Stomach (tissue), 9 donors: Measurements from ENCODE around the gene PLPP7. TPM values are rescaled to one million over a fixed set of nuclear protein-coding genes. Genes with fewer than 3 reads are reported as not detected.
A peak's percentile ranks its signal among the peaks of the same experiment; 100 is the strongest.
"Not testable (repeated sequence)": the region's sequence is repeated elsewhere in the genome, so short reads cannot be mapped to it uniquely, and the experiment has no call there.

Source experiments
- DNase-seq, 2 donors: peaks; one replicate each; pipeline versions ENCODE4 v3.0.0 to v3.0.0-alpha.2; 2013 to 2019
- H3K27ac ChIP-seq, 5 donors: fragments of 200-600 bp in 4 of 5; sonication (generic) in 4 of 5; one replicate each; pipeline ENCODE4 v1.5.1; 2013 to 2019; ENCODE audit warnings: mild to moderate bottlenecking in 1 of 5, moderate library complexity in 1 of 5
- H3K27me3 ChIP-seq, 3 donors: fragments of 200-600 bp; sonication (generic); one replicate each; pipeline ENCODE4 v1.5.1; 2017 to 2019; ENCODE audit warnings: mixed run types in 1 of 3
- H3K36me3 ChIP-seq, 4 donors: fragments of 200-600 bp; sonication (generic); 1 replicate in 3 of 4; 2 replicates in 1 of 4; pipeline ENCODE4 v1.5.1; 2016 to 2019
- H3K4me1 ChIP-seq, 4 donors: fragments of 200-600 bp; sonication (generic); one replicate each; pipeline ENCODE4 v1.5.1; 2016 to 2019
- H3K4me3 ChIP-seq, 4 donors: fragments of 200-600 bp; sonication (generic) in 3 of 4; one replicate each; pipeline ENCODE4 v1.5.1; 2016 to 2019; ENCODE audit warnings: mild to moderate bottlenecking in 1 of 4
- H3K9me3 ChIP-seq, 4 donors: fragments of 200-600 bp; sonication (generic); one replicate each; pipeline ENCODE4 v1.5.1; 2016 to 2019
- CTCF ChIP-seq, 7 experiments: fragments of 450-650 bp in 4 of 7; fragments of 200-600 bp in 3 of 7; sonication (generic) in 3 of 7; IDR thresholded peaks; one replicate each; pipeline ENCODE4 v1.5.1; 2016 to 2019; ENCODE audit warnings: antibody characterized with exemption in 7 of 7, control low read depth in 2 of 7, mild to moderate bottlenecking in 1 of 7
- EP300 ChIP-seq: sonication (generic); formaldehyde crosslinking; IDR thresholded peaks from one replicate; pipeline ENCODE4 v1.6.1; 2017; ENCODE audit warnings: antibody characterized with exemption
- POLR2A ChIP-seq, 4 donors: fragments of 450-650 bp; IDR thresholded peaks; one replicate each; pipeline ENCODE4 v1.6.1; 2016; ENCODE audit warnings: antibody characterized with exemption in 4 of 4, control low read depth in 2 of 4, mild to moderate bottlenecking in 1 of 4, moderate library complexity in 1 of 4
- POLR2AphosphoS5 ChIP-seq, 3 donors: sonication (generic); formaldehyde crosslinking; IDR thresholded peaks; one replicate each; pipeline ENCODE4 v1.6.1; 2016; ENCODE audit warnings: antibody characterized with exemption in 3 of 3
- WGBS, 5 donors: extraction: QIAGEN DNeasy Blood & Tissue Kit in 3 of 5; methylation state at CpG; one replicate each; pipeline versions ENCODE4 v1.1.5 to v1.1.7; 2013 to 2018; 5-methylcytosine and 5-hydroxymethylcytosine counted together
- intact Hi-C: fragments of 100-400 bp; cut with DNase I; formaldehyde crosslinking; loops from one replicate; pipeline ENCODE4 v1.15.1; 2023; ENCODE audit warnings: low total_unique reads
- polyA plus RNA-seq, 3 donors: library from polyadenylated mRNA; stranded (reverse); fragments of 200-250 nt; gene quantifications; one replicate each; pipeline ENCODE4 v1.2.3, GENCODE V29; 2013
- total RNA-seq, 5 donors: library from RNA; depleted of rRNA; stranded (reverse); fragments of >200 nt; gene quantifications; one replicate each; pipeline versions ENCODE4 v1.1.0 to v1.2.3, GENCODE V29; 2014 to 2016
- donor health status: healthy with polysubstance abuse.
- donor health status: Bipolar disorder and iron deficiency.
- donor health status: healthy.

The PLPP7 gene
- total and polyA plus RNA-seq, 8 donors, result 0.29 to 1.8 (median 1.6) TPM; not detected in 1

GRCh38 chr9:131259916-131260597 is 29.5 kb upstream of the PLPP7 start:
- Histone ChIP-seq H3K36me3 (peaks cover 13 to 30% (median 20%) of the 10 kb centered on the region in 4 donors), H3K4me1 (peaks cover 4 to 46% (median 7%) of the 10 kb centered on the region in 4 donors), H3K4me3 (no peak overlapping the region), H3K9me3 (no peaks in the 10 kb centered on the region), H3K27me3 (peaks cover 0 to 15% (median 0%) of the 10 kb centered on the region in 3 donors), H3K27ac (no peak overlapping the region)
- no peak for DNase-seq
- no peak for TF ChIP-seq CTCF (IDR thresholded peaks at IDR 0.05)
- no peak for TF ChIP-seq EP300
- TF ChIP-seq POLR2AphosphoS5 (IDR thresholded peaks at IDR 0.05), result no peak
- TF ChIP-seq POLR2A (IDR thresholded peaks at IDR 0.05), result no peak
- 75 to 88% (median 81%) methylated on average over 20 of the region's 20 CpGs for WGBS, 5 donors
- intact Hi-C loops, result no loop called here

- no peak overlapping the region for H3K4me3 ChIP-seq
- no peak overlapping the region for H3K27ac ChIP-seq
- peaks cover 1 to 46% (median 6%) of the 10 kb centered on the region in 4 donors for H3K4me1 ChIP-seq
- H3K9me3 ChIP-seq, result no peaks in the 10 kb centered on the region
- DNase-seq, result no peak
- WGBS, 5 donors, result 91 to 93% (median 93%) methylated on average over 12 to 33 of the region's 33 CpGs
- peaks cover 0 to 15% (median 0%) of the 10 kb centered on the region in 3 donors for H3K27me3 ChIP-seq
- peaks cover 13 to 30% (median 20%) of the 10 kb centered on the region in 4 donors for H3K36me3 ChIP-seq
- TF ChIP-seq POLR2A (IDR thresholded peaks at IDR 0.05) (no peak), EP300 (no peak), POLR2AphosphoS5 (IDR thresholded peaks at IDR 0.05) (no peak), CTCF (IDR thresholded peaks at IDR 0.05) (no peak)
- intact Hi-C loops, result no loop called here
Measured at GRCh38 chr9:131260751-131261452, 28.6 kb upstream of the PLPP7 start.

DNA sequence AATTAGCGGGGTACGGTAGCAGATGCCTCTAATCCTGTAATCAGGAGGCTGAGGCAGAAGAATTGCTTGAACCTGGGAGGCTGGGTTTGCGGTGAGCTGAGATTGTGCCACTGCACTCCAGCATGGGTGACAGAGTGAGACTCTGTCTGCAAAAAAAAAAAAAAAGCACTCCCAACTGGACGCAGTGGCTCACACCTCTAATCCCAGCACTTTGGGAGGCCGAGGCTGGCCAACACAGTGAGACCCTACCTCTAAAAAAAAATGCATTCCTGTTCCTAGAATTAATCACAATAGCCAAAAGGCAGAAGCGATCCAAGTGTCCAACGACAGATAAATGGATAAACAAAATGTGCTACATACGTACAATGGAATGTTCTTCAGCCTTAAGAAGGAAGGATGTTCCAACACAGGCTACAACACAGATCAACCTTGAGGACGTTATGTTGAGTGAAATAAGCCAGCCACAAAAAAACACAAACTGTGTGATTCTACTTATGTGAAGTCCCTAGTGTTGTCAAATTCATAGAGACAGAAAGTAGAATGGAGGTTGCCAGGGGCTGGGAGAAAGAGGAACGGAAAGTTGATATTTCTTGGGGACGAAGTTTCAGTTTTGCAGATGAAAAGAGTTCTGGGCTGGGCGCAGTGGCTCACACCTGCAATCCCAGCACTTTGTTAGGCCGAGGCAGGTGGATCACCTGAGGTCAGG is 27.0 kb upstream of the PLPP7 start:
- peaks cover 13 to 30% (median 20%) of the 10 kb centered on the region in 4 donors for H3K36me3 ChIP-seq
- 81 to 89% (median 84%) methylated on average over 13 of the region's 13 CpGs for WGBS, 5 donors
- peak overlapping the region in 1 of 5 donors; percentile 17 for H3K27ac ChIP-seq
- H3K4me3 ChIP-seq, result no peak overlapping the region
- TF ChIP-seq EP300 (no peak), POLR2AphosphoS5 (IDR thresholded peaks at IDR 0.05) (no peak), CTCF (IDR thresholded peaks at IDR 0.05) (no peak), POLR2A (IDR thresholded peaks at IDR 0.05) (no peak)
- peaks cover 0 to 52% (median 6%) of the 10 kb centered on the region in 4 donors for H3K4me1 ChIP-seq
- H3K27me3 ChIP-seq, result peaks cover 0 to 15% (median 0%) of the 10 kb centered on the region in 3 donors
- H3K9me3 ChIP-seq, result no peaks in the 10 kb centered on the region
- intact Hi-C loops, result no loop called here
- peak in 1 of 2 donors; percentile 7 for DNase-seq

GRCh38 chr9:131263033-131263343 is 26.5 kb upstream of the PLPP7 start:
- WGBS, 5 donors, result 87 to 95% (median 93%) methylated on average over 5 of the region's 5 CpGs
- intact Hi-C loops, DNase-seq: not testable (repeated sequence)

More at GRCh38 chr9:131263033-131263343, 26.5 kb upstream of the PLPP7 start:
- not testable (repeated sequence) for H3K4me3 ChIP-seq, H3K9me3 ChIP-seq
- peaks cover 0 to 15% (median 0%) of the 10 kb centered on the region in 3 donors for H3K27me3 ChIP-seq
- peak overlapping the region in 1 of 5 donors; percentile 17 for H3K27ac ChIP-seq
- peaks cover 0 to 53% (median 6%) of the 10 kb centered on the region in 4 donors for H3K4me1 ChIP-seq
- peaks cover 13 to 30% (median 20%) of the 10 kb centered on the region in 4 donors for H3K36me3 ChIP-seq
